Stimulated activated memory B cell treated with anti-CD40 and anti-IgM and Interleukin-4, amounts not matched to agents 10 μg/mL and 1 μg/mL and 100 μg/mL, for 72 hours (primary cell): Measurements from ENCODE around the gene SLC2A6.

ENCODE experiments used
- ATAC-seq: fragments of 150-1000 bp; cut with Tn5 transposase; 2 replicates; pipeline ENCODE4 v1.10.0; 2021
- H3K27ac Mint-ChIP-seq: one replicate; pipeline ENCODE4 v1.8.0; 2022; ENCODE audit warnings: mild to moderate bottlenecking, mixed read lengths
- H3K27me3 Mint-ChIP-seq: one replicate; pipeline ENCODE4 v1.8.0; 2022; ENCODE audit warnings: mixed read lengths
- H3K36me3 Mint-ChIP-seq: one replicate; pipeline ENCODE4 v1.8.0; 2022; ENCODE audit warnings: mixed read lengths
- H3K4me1 Mint-ChIP-seq: one replicate; pipeline ENCODE4 v1.8.0; 2022; ENCODE audit warnings: mixed read lengths
- H3K4me3 Mint-ChIP-seq: one replicate; pipeline ENCODE4 v1.8.0; 2022; ENCODE audit warnings: mild to moderate bottlenecking, moderate library complexity, mixed read lengths
- H3K9me3 Mint-ChIP-seq: one replicate; pipeline ENCODE4 v1.8.0; 2022; ENCODE audit warnings: mixed read lengths

SLC2A6 gene

DNA sequence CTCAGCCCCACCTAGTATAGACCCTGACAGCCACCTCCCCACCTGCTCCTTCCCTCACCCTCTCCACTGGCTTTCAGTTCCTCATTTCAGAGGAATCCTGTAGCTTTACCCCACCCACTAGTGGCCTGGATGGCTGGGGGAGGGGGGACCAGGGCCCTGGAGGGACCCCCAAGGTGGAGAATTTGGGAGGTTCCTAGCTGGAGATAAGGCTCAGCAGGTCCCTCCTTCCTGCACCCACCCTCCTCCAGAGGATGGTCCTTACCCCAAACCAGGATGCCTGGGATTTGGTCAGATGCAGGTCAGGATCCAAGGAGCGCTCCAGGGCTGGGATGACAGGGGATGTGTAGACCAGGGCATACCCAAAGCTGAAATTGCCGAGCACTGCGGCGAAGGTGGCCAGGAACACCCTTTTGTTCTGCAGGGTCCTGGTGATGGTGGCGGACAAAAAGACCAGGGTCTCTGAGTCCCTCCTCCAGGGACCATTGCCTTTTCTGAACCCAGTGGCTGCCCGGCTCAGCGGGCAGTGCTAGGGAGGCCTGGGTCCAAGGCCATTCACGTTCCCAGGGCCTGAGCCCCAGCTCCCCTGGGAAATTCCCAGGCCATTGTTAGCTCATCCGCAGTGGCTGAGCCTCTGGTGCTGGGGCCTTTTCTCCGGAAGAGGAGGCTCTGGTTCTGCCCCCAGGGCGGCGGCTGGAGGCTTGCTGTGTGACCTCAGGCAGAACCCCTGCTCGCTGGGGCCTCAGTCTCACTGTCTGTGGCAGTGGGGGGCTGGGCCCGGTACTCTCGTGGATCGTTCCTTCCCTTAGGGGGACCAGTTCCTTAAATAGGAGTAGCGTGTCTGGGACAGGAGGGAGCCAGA is 678 bp downstream of the SLC2A6 start:
- Mint-ChIP-seq H3K36me3 (peaks cover 11% of the 10 kb centered on the region), H3K27ac (peak overlapping the region; percentile 84), H3K9me3 (no peaks in the 10 kb centered on the region), H3K4me3 (peak overlapping the region; percentile 95), H3K27me3 (no peaks in the 10 kb centered on the region), H3K4me1 (peaks cover 37% of the 10 kb centered on the region)
- peak; percentile 76 for ATAC-seq

- H3K27ac Mint-ChIP-seq: peak overlapping the region; percentile 84
- H3K36me3 Mint-ChIP-seq: peaks cover 16% of the 10 kb centered on the region
- no peak for ATAC-seq
- H3K9me3 Mint-ChIP-seq: no peaks in the 10 kb centered on the region
- no peaks in the 10 kb centered on the region for H3K27me3 Mint-ChIP-seq
- peaks cover 37% of the 10 kb centered on the region for H3K4me1 Mint-ChIP-seq
- H3K4me3 Mint-ChIP-seq: peak overlapping the region; percentile 95
Measured at GRCh38 chr9:133477461-133477860, 1.4 kb downstream of the SLC2A6 start.

- H3K27me3 Mint-ChIP-seq: no peaks in the 10 kb centered on the region
- peak overlapping the region; percentile 61 for H3K27ac Mint-ChIP-seq
- peaks cover 38% of the 10 kb centered on the region for H3K4me1 Mint-ChIP-seq
- no peak for ATAC-seq
- H3K9me3 Mint-ChIP-seq: no peaks in the 10 kb centered on the region
- peaks cover 19% of the 10 kb centered on the region for H3K36me3 Mint-ChIP-seq
- peak overlapping the region; percentile 47 for H3K4me3 Mint-ChIP-seq
Measured at GRCh38 chr9:133476941-133477340, 2.0 kb downstream of the SLC2A6 start.

DNA sequence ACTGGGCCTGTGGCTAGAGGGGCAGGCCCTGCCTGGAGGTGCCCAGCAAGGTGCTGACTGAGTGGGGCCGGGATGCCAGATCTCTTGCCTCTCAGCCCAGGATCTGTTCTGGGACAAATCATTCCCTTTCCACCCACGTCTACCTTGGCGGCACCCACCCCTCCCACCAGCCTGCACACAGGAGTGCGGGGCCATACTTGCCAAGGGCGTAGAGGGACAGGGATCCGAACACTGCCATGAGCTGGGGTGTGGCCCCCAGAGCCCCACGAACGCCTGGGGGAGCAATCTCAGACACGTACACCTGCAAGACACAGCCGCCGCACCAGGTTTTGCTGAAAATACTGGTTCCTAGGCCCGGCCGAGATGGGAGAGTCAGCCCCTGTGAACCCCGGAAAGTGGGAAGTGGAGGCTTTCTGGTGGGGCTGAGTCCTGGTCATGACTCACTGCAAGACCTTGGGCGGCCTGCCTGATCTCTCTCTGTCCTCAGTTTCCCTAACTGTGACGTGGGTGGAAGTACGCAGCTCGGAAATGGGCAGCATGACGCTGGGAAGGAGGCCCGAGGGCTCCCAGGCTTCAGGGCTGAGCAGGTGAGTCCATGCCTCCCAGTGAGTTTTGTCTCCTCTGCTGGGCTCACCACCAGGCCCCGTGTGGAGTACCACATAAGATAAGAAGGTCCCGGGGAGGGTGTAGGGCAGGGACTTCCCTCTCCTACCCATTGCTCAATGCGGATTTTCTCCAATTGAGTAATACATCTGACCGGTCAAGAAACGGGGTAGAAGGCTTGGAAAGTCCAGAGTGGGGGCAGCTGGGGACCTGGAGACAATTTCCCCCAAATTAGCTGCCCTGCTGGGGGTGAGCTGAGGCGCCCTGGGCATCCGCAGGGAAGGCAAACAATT is 2.6 kb downstream of the SLC2A6 start:
- Mint-ChIP-seq H3K27ac (peak overlapping the region; percentile 61), H3K36me3 (peaks cover 24% of the 10 kb centered on the region), H3K4me3 (peak overlapping the region; percentile 47), H3K9me3 (no peaks in the 10 kb centered on the region), H3K27me3 (no peaks in the 10 kb centered on the region), H3K4me1 (peaks cover 44% of the 10 kb centered on the region)
- ATAC-seq: no peak

DNA sequence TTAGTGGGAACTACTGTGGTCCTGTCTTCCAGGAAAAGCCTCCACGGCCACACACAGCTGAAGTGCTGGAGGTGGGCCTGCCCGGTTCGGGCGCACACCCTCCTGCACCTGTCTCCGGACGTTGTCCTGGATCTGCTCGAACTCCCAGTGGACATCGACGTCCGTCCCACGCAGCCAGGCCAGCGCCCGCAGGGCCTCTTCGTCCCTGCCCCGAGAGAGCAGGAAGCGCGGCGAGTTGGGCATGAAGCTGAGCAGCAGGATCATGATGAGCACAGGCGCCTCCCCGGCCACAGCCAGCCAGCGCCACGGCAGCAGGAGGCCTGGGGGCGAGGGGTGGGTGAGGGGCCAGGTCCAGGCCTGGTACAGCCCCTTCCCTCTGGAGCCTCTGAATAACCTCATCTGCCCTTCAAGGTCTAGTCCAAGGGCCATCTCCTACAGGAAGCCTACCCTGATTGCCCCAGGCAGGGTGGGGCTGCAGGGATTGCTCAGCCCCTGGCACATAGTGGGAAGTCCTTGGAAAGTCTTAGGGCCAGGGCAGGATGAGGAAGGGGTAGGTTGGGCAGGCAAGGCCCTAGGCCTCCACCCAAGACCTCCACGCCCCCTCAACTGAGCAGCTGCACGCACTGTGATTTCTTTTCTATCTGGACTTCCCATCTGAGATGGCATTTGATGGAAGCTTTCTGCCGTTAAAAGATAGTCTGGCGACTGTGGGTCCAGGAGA is 3.4 kb downstream of the SLC2A6 start:
- ATAC-seq: no peak
- Mint-ChIP-seq H3K27me3 (no peaks in the 10 kb centered on the region), H3K4me1 (peaks cover 48% of the 10 kb centered on the region), H3K4me3 (no peak overlapping the region), H3K27ac (peak overlapping the region; percentile 61), H3K36me3 (peaks cover 28% of the 10 kb centered on the region), H3K9me3 (no peaks in the 10 kb centered on the region)

- Mint-ChIP-seq H3K4me1 (peaks cover 51% of the 10 kb centered on the region), H3K27me3 (no peaks in the 10 kb centered on the region), H3K27ac (no peak overlapping the region), H3K9me3 (no peaks in the 10 kb centered on the region), H3K36me3 (peaks cover 31% of the 10 kb centered on the region), H3K4me3 (no peak overlapping the region)
- no peak for ATAC-seq
Measured at GRCh38 chr9:133474853-133475252, 4.0 kb downstream of the SLC2A6 start.

DNA sequence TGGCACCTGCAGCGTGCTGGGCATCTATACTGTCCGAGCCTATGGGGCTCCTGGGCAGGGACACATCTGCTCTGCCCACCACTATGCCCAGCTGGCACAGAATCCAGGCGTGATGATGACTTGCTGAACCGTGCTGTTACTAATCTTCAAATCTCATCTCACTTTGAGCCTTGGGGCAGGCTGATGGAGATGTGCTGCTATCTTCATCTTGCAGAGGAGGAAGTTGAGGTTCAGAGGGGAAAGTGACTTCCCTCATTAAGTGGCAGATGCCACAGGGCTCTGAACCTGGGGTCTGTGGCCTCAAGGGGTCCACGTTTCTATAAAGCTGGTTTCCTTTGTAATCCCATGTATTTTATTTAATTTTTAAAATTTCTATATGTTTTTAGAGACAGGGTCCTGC is 4.7 kb downstream of the SLC2A6 start:
- Mint-ChIP-seq H3K4me1 (peaks cover 49% of the 10 kb centered on the region), H3K9me3 (no peaks in the 10 kb centered on the region), H3K27ac (no peak overlapping the region), H3K36me3 (peaks cover 31% of the 10 kb centered on the region), H3K27me3 (no peaks in the 10 kb centered on the region), H3K4me3 (no peak overlapping the region)
- no peak for ATAC-seq

- H3K27me3 Mint-ChIP-seq: no peaks in the 10 kb centered on the region
- no peak for ATAC-seq
- H3K4me1 Mint-ChIP-seq: peaks cover 47% of the 10 kb centered on the region
- peaks cover 31% of the 10 kb centered on the region for H3K36me3 Mint-ChIP-seq
- no peak overlapping the region for H3K4me3 Mint-ChIP-seq
- H3K9me3 Mint-ChIP-seq: no peaks in the 10 kb centered on the region
- no peak overlapping the region for H3K27ac Mint-ChIP-seq
Measured at GRCh38 chr9:133473743-133474142, 5.2 kb downstream of the SLC2A6 start.

GRCh38 chr9:133472753-133473378 is 6.0 kb downstream of the SLC2A6 start:
- no peak overlapping the region for H3K27ac Mint-ChIP-seq

DNA sequence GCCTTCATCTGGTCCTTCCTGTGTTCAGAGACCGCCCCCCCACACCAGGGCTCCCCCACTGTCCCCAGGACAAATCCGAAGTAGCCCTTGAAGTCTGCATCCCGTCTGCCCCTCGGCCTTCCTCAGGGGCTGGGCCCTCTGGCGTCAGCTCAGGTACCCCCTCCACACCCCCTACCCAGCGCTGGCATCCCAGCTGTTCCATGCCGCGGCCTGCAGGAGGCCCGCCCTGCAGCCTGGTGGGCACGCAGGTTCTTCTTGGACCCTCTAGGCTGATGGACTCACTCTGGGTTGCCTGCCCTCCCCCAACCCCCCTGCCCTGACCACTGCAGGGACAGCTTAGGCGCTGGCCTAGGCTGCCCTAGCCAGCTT is 6.6 kb downstream of the SLC2A6 start:
- no peaks in the 10 kb centered on the region for H3K27me3 Mint-ChIP-seq
- no peak for ATAC-seq
- H3K4me3 Mint-ChIP-seq: no peak overlapping the region
- peaks cover 31% of the 10 kb centered on the region for H3K36me3 Mint-ChIP-seq
- H3K4me1 Mint-ChIP-seq: peaks cover 37% of the 10 kb centered on the region
- no peak overlapping the region for H3K27ac Mint-ChIP-seq
- no peaks in the 10 kb centered on the region for H3K9me3 Mint-ChIP-seq

More at GRCh38 chr9:133472753-133473378, 6.0 kb downstream of the SLC2A6 start:
- H3K9me3 Mint-ChIP-seq: no peaks in the 10 kb centered on the region
- H3K4me3 Mint-ChIP-seq: no peak overlapping the region
- ATAC-seq: no peak
- peaks cover 31% of the 10 kb centered on the region for H3K36me3 Mint-ChIP-seq
- no peaks in the 10 kb centered on the region for H3K27me3 Mint-ChIP-seq
- H3K4me1 Mint-ChIP-seq: peaks cover 43% of the 10 kb centered on the region

- Mint-ChIP-seq H3K9me3 (no peaks in the 10 kb centered on the region), H3K36me3 (peaks cover 30% of the 10 kb centered on the region), H3K4me3 (no peak overlapping the region), H3K27ac (no peak overlapping the region), H3K4me1 (peaks cover 32% of the 10 kb centered on the region), H3K27me3 (no peaks in the 10 kb centered on the region)
- no peak for ATAC-seq
Measured at GRCh38 chr9:133471551-133472276, 7.2 kb downstream of the SLC2A6 start.

GRCh38 chr9:133470988-133471387 is 7.9 kb downstream of the SLC2A6 start:
- H3K4me1 Mint-ChIP-seq: peaks cover 24% of the 10 kb centered on the region

GRCh38 chr9:133470427-133470924 is 8.4 kb downstream of the SLC2A6 start:
- Mint-ChIP-seq H3K4me1 (peaks cover 22% of the 10 kb centered on the region), H3K36me3 (peaks cover 20% of the 10 kb centered on the region), H3K9me3 (no peaks in the 10 kb centered on the region), H3K27ac (peak overlapping the region; percentile 57), H3K4me3 (no peak overlapping the region), H3K27me3 (no peaks in the 10 kb centered on the region)
- ATAC-seq: peak; percentile 9

More at GRCh38 chr9:133470988-133471387, 7.9 kb downstream of the SLC2A6 start:
- Mint-ChIP-seq H3K36me3 (peaks cover 22% of the 10 kb centered on the region), H3K4me3 (no peak overlapping the region), H3K27ac (peak overlapping the region; percentile 57), H3K9me3 (no peaks in the 10 kb centered on the region), H3K27me3 (no peaks in the 10 kb centered on the region)
- ATAC-seq: no peak
